Mesenchymal stem cell (in vitro differentiated cells and primary cell): ENCODE data around the gene DPP10.

ENCODE experiments used
- DNase-seq: peaks from one replicate; pipeline ENCODE4 v3.0.0-alpha.2; 2013
- H2AFZ ChIP-seq: one replicate; pipeline ENCODE4 v1.6.1; 2013; ENCODE audit warnings: low read depth, mild to moderate bottlenecking, control low read depth, inconsistent platforms, low read length, moderate library complexity
- H2AK5ac ChIP-seq: 2 replicates; pipeline ENCODE4 v1.6.1; 2013; ENCODE audit warnings: low read length, moderate library complexity, mild to moderate bottlenecking, inconsistent platforms; ENCODE audit not compliant: severe bottlenecking
- H2BK120ac ChIP-seq: one replicate; pipeline ENCODE4 v1.6.1; 2013; ENCODE audit warnings: low read depth, mild to moderate bottlenecking, inconsistent platforms, low read length, moderate library complexity
- H2BK12ac ChIP-seq, 2 experiments: one replicate each; pipeline ENCODE4 v1.6.1; 2013; ENCODE audit warnings: inconsistent platforms in 2 of 2, low read length in 2 of 2, mild to moderate bottlenecking in 2 of 2, moderate library complexity in 2 of 2, control low read depth in 1 of 2
- H2BK15ac ChIP-seq: one replicate; pipeline ENCODE4 v1.6.1; 2013; ENCODE audit warnings: mild to moderate bottlenecking, low read depth, inconsistent platforms; ENCODE audit not compliant: poor library complexity, severe bottlenecking
- H2BK5ac ChIP-seq: 2 replicates; pipeline ENCODE4 v1.6.1; 2013; ENCODE audit warnings: low read depth, mild to moderate bottlenecking, low read length, control low read depth, inconsistent platforms; ENCODE audit not compliant: poor library complexity, severe bottlenecking
- H3K14ac ChIP-seq, 2 experiments: one replicate each; pipeline ENCODE4 v1.6.1; 2013; ENCODE audit warnings: inconsistent platforms in 2 of 2, low read length in 2 of 2, control low read depth in 1 of 2, mild to moderate bottlenecking in 1 of 2, moderate library complexity in 1 of 2
- H3K18ac ChIP-seq, 2 experiments: one replicate each; pipeline ENCODE4 v1.6.1; 2013; ENCODE audit warnings: inconsistent platforms in 2 of 2, low read length in 2 of 2, control low read depth in 1 of 2, low read depth in 1 of 2, mild to moderate bottlenecking in 1 of 2
- H3K23ac ChIP-seq, 2 experiments: one replicate each; pipeline ENCODE4 v1.6.1; 2013; ENCODE audit warnings: inconsistent platforms in 2 of 2, low read length in 2 of 2, mild to moderate bottlenecking in 2 of 2, moderate library complexity in 2 of 2, control low read depth in 1 of 2
- H3K27ac ChIP-seq: 2 replicates; pipeline ENCODE4 v1.5.1; 2013; ENCODE audit warnings: mild to moderate bottlenecking, moderate library complexity, low read length, control low read depth, inconsistent platforms; ENCODE audit not compliant: poor library complexity, severe bottlenecking
- H3K27me3 ChIP-seq, 2 experiments: 2 replicates each; pipeline versions ENCODE4 v1.6.1 to v1.7.0; 2013; ENCODE audit warnings: low read length in 2 of 2, mild to moderate bottlenecking in 2 of 2, moderate library complexity in 2 of 2, control low read depth in 1 of 2, inconsistent platforms in 1 of 2; ENCODE audit not compliant: control insufficient read depth in 1 of 2, insufficient read depth in 1 of 2
- H3K36me3 ChIP-seq, 2 experiments: 2 replicates each; pipeline versions ENCODE4 v1.6.1 to v1.7.0; 2013; ENCODE audit warnings: low read length in 2 of 2, control low read depth in 1 of 2, inconsistent platforms in 1 of 2, low read depth in 1 of 2, mild to moderate bottlenecking in 1 of 2; ENCODE audit not compliant: insufficient read depth in 2 of 2, control insufficient read depth in 1 of 2
- H3K4ac ChIP-seq, 2 experiments: one replicate each; pipeline ENCODE4 v1.6.1; 2013; ENCODE audit warnings: inconsistent platforms in 2 of 2, low read length in 2 of 2, mild to moderate bottlenecking in 2 of 2, moderate library complexity in 2 of 2, control low read depth in 1 of 2, low read depth in 1 of 2
- H3K4me1 ChIP-seq: 2 replicates; pipeline ENCODE4 v1.6.1; 2013; ENCODE audit warnings: low read depth, low read length, control low read depth; ENCODE audit not compliant: control insufficient read depth, insufficient read depth
- H3K4me2 ChIP-seq: 2 replicates; pipeline ENCODE4 v1.6.1; 2013; ENCODE audit warnings: low read length, mild to moderate bottlenecking, inconsistent platforms; ENCODE audit not compliant: poor library complexity, severe bottlenecking
- H3K4me3 ChIP-seq, 2 experiments: 2 replicates each; pipeline versions ENCODE4 v1.5.1 to v1.7.0; 2013; ENCODE audit warnings: low read length in 2 of 2, mild to moderate bottlenecking in 2 of 2, control low read depth in 1 of 2, low read depth in 1 of 2; ENCODE audit not compliant: insufficient read depth in 1 of 2
- H3K79me1 ChIP-seq: replicated peaks from 2 replicates; pipeline ENCODE4 v1.6.1; 2013; ENCODE audit warnings: mild to moderate bottlenecking, control low read depth, low read length, inconsistent platforms; ENCODE audit not compliant: poor library complexity, severe bottlenecking
- H3K9ac ChIP-seq: 2 replicates; pipeline ENCODE4 v1.7.0; 2013; ENCODE audit warnings: mild to moderate bottlenecking, low read length, moderate library complexity
- H3K9me3 ChIP-seq: 2 replicates; pipeline ENCODE4 v1.7.0; 2013; ENCODE audit warnings: mild to moderate bottlenecking, low read length; ENCODE audit not compliant: control insufficient read depth
- H4K8ac ChIP-seq: one replicate; pipeline ENCODE4 v1.6.1; 2013; ENCODE audit warnings: inconsistent platforms, mild to moderate bottlenecking, low read length, moderate library complexity
- H4K91ac ChIP-seq: one replicate; pipeline ENCODE4 v1.6.1; 2013; ENCODE audit warnings: mild to moderate bottlenecking, low read length, inconsistent platforms
- WGBS: methylation state at CpG from one replicate; pipeline ENCODE4 v1.1.7; 2013; ENCODE audit warnings: mixed read lengths; 5-methylcytosine and 5-hydroxymethylcytosine counted together

The DPP10 gene

GRCh38 chr2:115543024-115543423, 1100.6 kb downstream of the DPP10 start:
- Histone ChIP-seq H4K91ac (no peak overlapping the region), H3K27ac (no peak overlapping the region), H2BK120ac (no peak overlapping the region), H3K9ac (no peak overlapping the region), H2AK5ac (no peak overlapping the region), H4K8ac (no peak overlapping the region), H3K23ac (no peak overlapping the region), H2BK12ac (no peak overlapping the region), H2AFZ (no peak overlapping the region), H3K27me3 (no peaks in the 10 kb centered on the region), H3K79me1 (no peaks in the 10 kb centered on the region), H2BK5ac (no peak overlapping the region), H3K4ac (no peak overlapping the region), H3K4me3 (no peak overlapping the region), H3K9me3 (peaks cover 12% of the 10 kb centered on the region), H3K4me2 (no peak overlapping the region), H2BK15ac (no peak overlapping the region), H3K36me3 (no peaks in the 10 kb centered on the region), H3K14ac (no peak overlapping the region), H3K4me1 (no peaks in the 10 kb centered on the region), H3K18ac (no peak overlapping the region)
- WGBS = 71% methylated on average over 3 of the region's 5 CpGs
- no peak for DNase-seq

DNA sequence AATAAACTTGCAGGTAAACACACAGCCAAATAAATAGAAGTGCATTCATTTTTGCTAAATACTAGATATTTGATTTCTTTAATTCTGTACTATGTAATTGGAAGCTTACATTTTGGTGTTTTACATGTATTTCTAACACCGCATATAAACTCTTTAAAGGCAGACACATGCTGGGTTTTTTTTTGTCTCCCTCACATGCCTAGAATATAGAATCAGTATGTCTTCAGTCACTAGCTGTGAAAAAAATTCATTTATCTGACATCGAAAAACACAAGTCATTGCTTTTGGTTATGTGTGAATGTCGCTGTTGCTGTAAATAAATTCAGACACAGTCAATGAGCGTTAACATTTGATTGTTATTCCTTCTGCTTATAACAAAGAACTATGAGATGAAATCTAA, 1101.0 kb downstream of the DPP10 start:
- Histone ChIP-seq H3K79me1 (no peaks in the 10 kb centered on the region), H2BK120ac (no peak overlapping the region), H3K36me3 (no peaks in the 10 kb centered on the region), H3K9ac (no peak overlapping the region), H3K23ac (no peak overlapping the region), H2BK12ac (no peak overlapping the region), H4K91ac (no peak overlapping the region), H3K4me2 (no peak overlapping the region), H3K4ac (no peak overlapping the region), H3K14ac (no peak overlapping the region), H3K4me1 (no peaks in the 10 kb centered on the region), H2BK5ac (no peak overlapping the region), H2AK5ac (no peak overlapping the region), H2AFZ (no peak overlapping the region), H3K4me3 (no peak overlapping the region), H3K9me3 (peaks cover 16% of the 10 kb centered on the region), H2BK15ac (no peak overlapping the region), H3K18ac (no peak overlapping the region), H3K27me3 (no peaks in the 10 kb centered on the region), H4K8ac (no peak overlapping the region), H3K27ac (no peak overlapping the region)
- WGBS = 100% methylated on average over 3 of the region's 4 CpGs
- DNase-seq = no peak

DNA sequence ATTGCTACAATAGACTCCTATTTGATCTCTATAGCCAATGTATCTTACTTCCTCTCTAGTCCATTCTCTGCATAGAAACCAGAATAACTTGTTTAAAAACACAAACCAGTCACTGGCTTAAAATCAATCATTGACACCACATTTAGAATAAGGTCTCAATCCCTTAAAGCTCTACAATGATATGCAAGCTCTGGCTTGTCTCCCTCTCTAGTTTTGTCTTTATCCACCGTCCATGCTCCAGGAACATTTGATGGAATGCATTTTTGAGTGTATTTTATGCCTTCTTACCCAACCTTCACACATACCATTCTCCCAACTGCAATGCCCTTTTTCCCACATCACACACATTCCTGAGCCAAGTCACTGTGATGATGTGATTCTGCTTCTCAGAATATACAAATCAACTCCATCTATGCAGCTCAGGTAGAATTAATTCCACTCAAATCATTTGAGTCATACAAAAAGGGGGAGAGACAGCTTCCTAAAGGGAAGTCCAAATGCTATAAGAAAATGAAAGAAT, 1107.2 kb downstream of the DPP10 start:
- Histone ChIP-seq H2BK15ac (no peak overlapping the region), H3K4me1 (no peaks in the 10 kb centered on the region), H2BK120ac (no peak overlapping the region), H2BK12ac (no peak overlapping the region), H4K91ac (no peak overlapping the region), H3K27me3 (no peaks in the 10 kb centered on the region), H2AFZ (no peak overlapping the region), H3K79me1 (no peaks in the 10 kb centered on the region), H3K9ac (no peak overlapping the region), H3K18ac (no peak overlapping the region), H3K23ac (no peak overlapping the region), H3K14ac (no peak overlapping the region), H4K8ac (no peak overlapping the region), H3K36me3 (no peaks in the 10 kb centered on the region), H2AK5ac (no peak overlapping the region), H3K4me2 (no peak overlapping the region), H3K4me3 (no peak overlapping the region), H3K4ac (no peak overlapping the region), H2BK5ac (no peak overlapping the region), H3K9me3 (peaks cover 21% of the 10 kb centered on the region), H3K27ac (no peak overlapping the region)
- DNase-seq = no peak
- 80% methylated on average over 1 of the region's 1 CpG for WGBS

GRCh38 chr2:115552726-115553125, 1110.3 kb downstream of the DPP10 start:
- no peaks in the 10 kb centered on the region for H3K79me1 ChIP-seq
- no peak overlapping the region for H2BK120ac ChIP-seq
- H3K14ac ChIP-seq = no peak overlapping the region
- H4K91ac ChIP-seq = no peak overlapping the region
- peaks cover 9% of the 10 kb centered on the region for H3K9me3 ChIP-seq
- H3K4me2 ChIP-seq = no peak overlapping the region
- H2BK5ac ChIP-seq = no peak overlapping the region
- H3K9ac ChIP-seq = no peak overlapping the region
- no peak overlapping the region for H2BK15ac ChIP-seq
- H4K8ac ChIP-seq = no peak overlapping the region
- H3K4ac ChIP-seq = no peak overlapping the region
- H2BK12ac ChIP-seq = no peak overlapping the region
- no peaks in the 10 kb centered on the region for H3K27me3 ChIP-seq
- H3K18ac ChIP-seq = no peak overlapping the region
- no peaks in the 10 kb centered on the region for H3K4me1 ChIP-seq
- no peaks in the 10 kb centered on the region for H3K36me3 ChIP-seq
- WGBS = 89% methylated on average over 1 of the region's 2 CpGs
- no peak overlapping the region for H2AK5ac ChIP-seq
- DNase-seq = no peak
- H2AFZ ChIP-seq = no peak overlapping the region
- no peak overlapping the region for H3K4me3 ChIP-seq
- H3K23ac ChIP-seq = no peak overlapping the region
- no peak overlapping the region for H3K27ac ChIP-seq
